Measurements from ENCODE around the gene ANKMY2.

The ANKMY2 gene

GRCh38 chr7:16559497-16560179, 85.9 kb downstream of the ANKMY2 start:
- H3K9me3 ChIP-seq (ENCODE audit: low read length) = no peaks in the 10 kb centered on the region
- no peak for TF ChIP-seq CTCF (IDR thresholded peaks at IDR 0.05; ENCODE audit: low read length)
- no peak for TF ChIP-seq EZH2 (IDR thresholded peaks at IDR 0.05; ENCODE audit: borderline replicate concordance, low read length)
- H2AFZ ChIP-seq (ENCODE audit: low read length) = no peak overlapping the region
- no peak overlapping the region for H3K27ac ChIP-seq (ENCODE audit: low read depth, low read length, poor library complexity, severe bottlenecking)
- H3F3A ChIP-seq (ENCODE audit: insufficient read depth, low read length) = no peaks in the 10 kb centered on the region
- H3K4me3 ChIP-seq (ENCODE audit: low read depth, low read length, poor library complexity, severe bottlenecking) = no peak overlapping the region
- H3K4me2 ChIP-seq (ENCODE audit: low read length) = no peak overlapping the region
- no peak overlapping the region for H3K9ac ChIP-seq (ENCODE audit: low read length)
- H4K20me1 ChIP-seq (ENCODE audit: insufficient read depth, low read length) = no peaks in the 10 kb centered on the region
- no peaks in the 10 kb centered on the region for H3K27me3 ChIP-seq (ENCODE audit: insufficient read depth, low read length)
- H3K9me2 ChIP-seq (ENCODE audit: low read depth, low read length) = no peaks in the 10 kb centered on the region
- no peaks in the 10 kb centered on the region for H3K79me2 ChIP-seq (ENCODE audit: insufficient read depth, low read length)
- H3K36me3 ChIP-seq (ENCODE audit: insufficient read depth, low read length) = no peaks in the 10 kb centered on the region
- H3K4me1 ChIP-seq (ENCODE audit: insufficient read depth, low read length, severe bottlenecking) = no peaks in the 10 kb centered on the region

- Histone ChIP-seq H4K20me1 (ENCODE audit: insufficient read depth, low read length) (no peaks in the 10 kb centered on the region), H3K27ac (ENCODE audit: low read depth, low read length, poor library complexity, severe bottlenecking) (no peak overlapping the region), H3K4me1 (ENCODE audit: insufficient read depth, low read length, severe bottlenecking) (no peaks in the 10 kb centered on the region), H3F3A (ENCODE audit: insufficient read depth, low read length) (no peaks in the 10 kb centered on the region), H3K4me2 (ENCODE audit: low read length) (no peak overlapping the region), H3K9me2 (ENCODE audit: low read depth, low read length) (no peaks in the 10 kb centered on the region), H3K9ac (ENCODE audit: low read length) (no peak overlapping the region), H3K36me3 (ENCODE audit: insufficient read depth, low read length) (no peaks in the 10 kb centered on the region), H3K79me2 (ENCODE audit: insufficient read depth, low read length) (no peaks in the 10 kb centered on the region), H3K27me3 (ENCODE audit: insufficient read depth, low read length) (no peaks in the 10 kb centered on the region), H2AFZ (ENCODE audit: low read length) (no peak overlapping the region), H3K9me3 (ENCODE audit: low read length) (no peaks in the 10 kb centered on the region), H3K4me3 (ENCODE audit: low read depth, low read length, poor library complexity, severe bottlenecking) (no peak overlapping the region)
- TF ChIP-seq CTCF (IDR thresholded peaks at IDR 0.05; ENCODE audit: low read length) = no peak
- TF ChIP-seq EZH2 (IDR thresholded peaks at IDR 0.05; ENCODE audit: borderline replicate concordance, low read length) = no peak
These were observed 86.7 kb downstream of the ANKMY2 start for GRCh38 chr7:16558761-16559302.

- no peak overlapping the region for H3K27ac ChIP-seq (ENCODE audit: low read depth, low read length, poor library complexity, severe bottlenecking)
- H3K9me3 ChIP-seq (ENCODE audit: low read length) = no peaks in the 10 kb centered on the region
- H4K20me1 ChIP-seq (ENCODE audit: insufficient read depth, low read length) = no peaks in the 10 kb centered on the region
- H3K36me3 ChIP-seq (ENCODE audit: insufficient read depth, low read length) = no peaks in the 10 kb centered on the region
- H3K4me3 ChIP-seq (ENCODE audit: low read depth, low read length, poor library complexity, severe bottlenecking) = no peak overlapping the region
- no peak overlapping the region for H3K9ac ChIP-seq (ENCODE audit: low read length)
- no peaks in the 10 kb centered on the region for H3K79me2 ChIP-seq (ENCODE audit: insufficient read depth, low read length)
- H3K9me2 ChIP-seq (ENCODE audit: low read depth, low read length) = no peaks in the 10 kb centered on the region
- no peaks in the 10 kb centered on the region for H3F3A ChIP-seq (ENCODE audit: insufficient read depth, low read length)
- H2AFZ ChIP-seq (ENCODE audit: low read length) = no peak overlapping the region
- H3K27me3 ChIP-seq (ENCODE audit: insufficient read depth, low read length) = no peaks in the 10 kb centered on the region
- TF ChIP-seq CTCF (IDR thresholded peaks at IDR 0.05; ENCODE audit: low read length) = no peak
- no peak for TF ChIP-seq EZH2 (IDR thresholded peaks at IDR 0.05; ENCODE audit: borderline replicate concordance, low read length)
- no peak overlapping the region for H3K4me2 ChIP-seq (ENCODE audit: low read length)
- H3K4me1 ChIP-seq (ENCODE audit: insufficient read depth, low read length, severe bottlenecking) = no peaks in the 10 kb centered on the region
These were observed 89.2 kb downstream of the ANKMY2 start for GRCh38 chr7:16556359-16556758.

All from OCI-LY1 (cell line).